GM21786 (cell line): Measurements from ENCODE around the gene ABHD12B.
A peak's percentile ranks its signal among the peaks of the same experiment; 100 is the strongest.
"Not testable (repeated sequence)": the region's sequence is repeated elsewhere in the genome, so short reads cannot be mapped to it uniquely, and the experiment has no call there.

Experiments used
- ATAC-seq: cut with Tn5 transposase; IDR thresholded peaks from one replicate; pipeline ENCODE4 v1.9.1; 2021; ENCODE audit not compliant: unreplicated experiment

Gene ABHD12B

DNA sequence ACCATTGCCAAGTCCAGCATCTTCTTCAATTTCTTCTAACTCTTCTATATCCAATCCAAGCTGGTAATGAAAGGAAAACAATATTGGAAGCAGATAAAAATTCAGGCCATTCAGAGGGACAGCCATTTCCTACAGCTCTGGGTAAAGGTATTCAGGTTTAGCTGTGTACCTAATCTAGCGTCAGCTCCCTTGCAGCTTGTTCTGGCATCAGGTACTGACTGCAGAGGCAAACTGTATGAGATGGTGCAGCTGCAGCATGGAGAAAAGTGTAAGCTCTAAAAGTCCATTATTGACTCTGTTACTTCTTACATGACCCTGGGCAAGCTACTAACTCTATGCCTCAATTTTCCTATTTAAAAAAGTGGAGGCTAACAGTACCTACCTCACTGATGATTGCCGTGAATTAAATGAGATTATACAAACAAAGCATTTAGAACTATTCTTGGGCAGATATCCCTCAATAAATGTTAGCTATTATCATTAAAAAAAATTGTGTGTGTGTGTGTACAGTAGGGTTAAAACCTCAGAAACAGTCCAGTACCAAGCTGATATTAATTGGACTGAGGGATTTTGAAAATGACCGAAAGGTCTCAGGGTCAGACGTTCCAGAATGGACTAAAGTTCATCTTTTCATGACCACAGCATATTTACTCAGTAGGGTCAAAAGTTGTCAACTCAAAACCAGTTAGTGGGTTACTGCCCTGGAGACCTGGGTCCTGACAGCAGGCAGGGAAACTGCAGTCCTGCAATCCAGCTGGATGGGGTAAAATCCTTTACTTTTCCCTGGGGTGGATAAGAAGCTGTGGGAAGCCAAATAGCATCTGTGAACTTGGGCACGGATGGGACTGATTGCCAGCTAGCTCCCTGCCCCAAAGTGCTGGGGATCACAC, 63.5 kb downstream of the ABHD12B start:
- ATAC-seq = no peak

DNA sequence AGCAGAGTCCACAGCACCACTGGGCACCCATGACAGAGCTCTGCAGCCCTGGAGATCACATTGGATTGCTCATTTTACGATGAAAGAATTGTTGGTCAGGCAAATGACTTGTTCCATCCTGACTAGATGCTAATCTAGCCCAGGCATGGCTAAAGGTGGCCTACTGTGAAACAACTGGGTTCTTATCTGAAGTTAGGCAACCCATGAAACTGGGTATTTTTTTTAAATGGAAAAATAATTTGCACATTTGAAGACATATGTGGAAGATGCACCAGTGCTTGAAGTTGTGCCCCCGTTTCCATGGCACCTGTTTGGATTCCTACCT, 64.1 kb downstream of the ABHD12B start:
- ATAC-seq = no peak

DNA sequence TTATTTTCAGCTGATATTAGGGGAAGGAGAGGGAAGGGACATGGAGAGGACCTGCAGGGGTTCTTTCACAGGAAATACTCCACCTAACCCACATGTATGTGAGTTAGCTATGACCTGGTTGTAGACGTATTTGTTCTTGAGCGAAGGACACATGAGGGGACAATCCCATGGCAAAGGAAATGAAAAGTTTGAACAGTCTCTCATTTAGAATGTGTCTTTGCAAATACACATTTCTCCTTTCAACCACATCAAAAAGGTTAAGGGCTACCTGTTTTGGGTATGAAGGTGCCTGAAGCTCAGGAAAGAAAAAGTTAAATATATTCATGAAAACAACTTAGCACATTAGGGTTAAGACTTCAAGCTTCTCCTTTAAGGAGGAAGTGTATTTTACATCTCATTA, 65.0 kb downstream of the ABHD12B start:
- ATAC-seq = no peak

DNA sequence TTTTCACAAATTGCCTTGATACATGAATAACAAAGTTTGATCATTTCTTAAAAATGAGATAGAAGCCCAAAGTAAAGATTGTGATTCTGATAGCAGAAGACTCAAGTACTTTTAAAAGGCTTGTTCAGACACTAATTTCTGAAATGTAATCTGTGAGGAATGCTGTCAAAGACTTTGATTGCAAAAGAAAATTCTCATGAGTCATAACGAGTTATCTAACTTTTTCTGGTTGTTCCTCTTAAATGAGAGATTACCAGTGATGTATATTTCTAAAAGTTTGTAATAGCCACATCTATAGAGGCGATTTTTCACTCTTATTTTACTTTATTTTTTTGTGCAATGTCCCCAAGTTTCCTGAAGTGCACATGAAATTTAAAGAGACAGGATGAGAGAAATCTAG, 65.5 kb downstream of the ABHD12B start:
- no peak for ATAC-seq

DNA sequence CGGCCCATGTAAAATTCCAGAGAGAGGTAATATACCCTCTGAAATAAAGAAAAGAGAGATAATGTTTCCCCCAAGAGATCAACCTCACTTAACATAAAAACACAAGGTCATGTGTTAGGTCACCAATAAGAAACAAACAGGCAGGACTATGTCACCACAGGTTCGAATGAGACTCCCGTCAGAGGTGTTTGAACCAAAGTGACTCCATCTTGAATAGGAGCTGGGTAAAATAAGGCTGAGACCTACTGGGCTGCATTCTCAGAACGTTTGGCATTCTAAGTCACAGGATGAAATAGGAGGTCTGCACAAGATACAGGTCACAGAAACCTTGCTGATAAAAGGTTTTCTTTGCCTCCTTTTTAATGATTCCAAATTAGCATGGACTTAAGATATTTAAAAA, 65.9 kb downstream of the ABHD12B start:
- ATAC-seq = no peak

DNA sequence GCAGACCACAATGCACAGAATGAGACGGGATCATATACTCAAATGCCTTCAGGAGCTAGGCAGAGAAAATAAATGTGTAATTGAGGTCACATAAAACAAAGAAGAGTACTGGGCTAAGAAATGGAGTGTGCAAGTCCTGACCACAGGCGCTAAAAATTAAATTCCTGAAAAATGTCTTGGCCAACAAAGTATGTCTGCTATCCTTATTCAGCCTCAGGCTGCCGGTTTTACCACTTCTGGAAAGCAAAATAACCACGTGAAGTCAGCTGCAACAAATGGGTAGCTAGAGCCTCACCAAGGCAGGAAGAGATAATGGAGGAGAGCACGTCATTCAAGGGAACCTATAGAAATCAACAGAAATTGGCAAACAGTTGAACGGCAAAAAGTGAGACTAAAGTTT, 69.3 kb downstream of the ABHD12B start:
- no peak for ATAC-seq

DNA sequence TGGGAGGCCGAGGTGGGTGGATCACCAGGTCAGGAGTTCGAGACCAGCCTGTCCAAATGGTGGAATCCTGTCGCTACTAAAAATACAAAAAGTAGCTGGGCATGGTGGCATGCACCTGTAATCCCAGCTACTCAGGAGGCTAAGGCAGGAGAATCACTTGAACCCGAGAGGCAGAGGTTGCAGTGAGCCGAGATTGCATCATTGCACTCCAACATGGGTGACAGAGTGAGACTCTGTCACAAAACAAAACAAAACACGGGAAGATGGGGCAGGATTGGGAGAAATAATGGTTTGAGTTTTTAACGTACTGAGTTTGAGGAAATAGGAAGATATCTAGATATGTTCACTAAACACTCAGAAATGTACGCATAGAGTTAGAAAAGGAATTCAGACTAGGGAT, 69.8 kb downstream of the ABHD12B start:
- ATAC-seq = not testable (repeated sequence)

DNA sequence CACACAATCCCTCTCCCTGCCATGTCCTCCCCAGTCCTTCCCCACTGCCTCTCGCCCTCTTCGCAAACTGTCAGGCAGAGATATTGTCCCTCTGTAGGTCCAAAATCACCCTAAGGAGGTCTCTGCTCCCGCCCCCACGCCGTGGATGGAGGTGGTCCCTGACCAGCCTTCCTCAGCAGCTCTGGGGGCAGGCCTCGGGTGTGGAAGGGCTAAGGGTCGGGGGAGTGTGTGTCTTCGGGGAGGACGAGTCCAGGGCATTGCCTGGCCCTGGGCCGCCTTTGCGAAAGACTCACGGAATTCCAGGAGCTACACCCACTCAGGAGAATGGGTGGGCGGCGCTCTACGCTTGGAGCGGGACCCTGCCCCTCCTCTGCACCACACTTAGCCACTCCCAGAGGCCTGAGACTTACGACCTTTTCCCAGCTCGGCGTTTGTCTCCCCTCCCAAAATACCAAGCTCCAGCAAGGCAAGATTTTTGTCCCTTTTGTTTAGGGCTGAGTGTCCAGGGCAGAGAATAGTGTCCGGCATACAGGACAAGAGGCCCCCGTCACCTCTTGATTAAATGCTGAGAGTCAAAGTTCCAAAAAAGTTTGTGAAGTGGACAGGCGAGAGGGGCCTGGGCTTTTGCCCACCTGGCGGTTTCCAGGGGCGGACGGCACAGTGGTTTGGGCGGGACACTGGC, 71.5 kb downstream of the ABHD12B start:
- no peak for ATAC-seq

DNA sequence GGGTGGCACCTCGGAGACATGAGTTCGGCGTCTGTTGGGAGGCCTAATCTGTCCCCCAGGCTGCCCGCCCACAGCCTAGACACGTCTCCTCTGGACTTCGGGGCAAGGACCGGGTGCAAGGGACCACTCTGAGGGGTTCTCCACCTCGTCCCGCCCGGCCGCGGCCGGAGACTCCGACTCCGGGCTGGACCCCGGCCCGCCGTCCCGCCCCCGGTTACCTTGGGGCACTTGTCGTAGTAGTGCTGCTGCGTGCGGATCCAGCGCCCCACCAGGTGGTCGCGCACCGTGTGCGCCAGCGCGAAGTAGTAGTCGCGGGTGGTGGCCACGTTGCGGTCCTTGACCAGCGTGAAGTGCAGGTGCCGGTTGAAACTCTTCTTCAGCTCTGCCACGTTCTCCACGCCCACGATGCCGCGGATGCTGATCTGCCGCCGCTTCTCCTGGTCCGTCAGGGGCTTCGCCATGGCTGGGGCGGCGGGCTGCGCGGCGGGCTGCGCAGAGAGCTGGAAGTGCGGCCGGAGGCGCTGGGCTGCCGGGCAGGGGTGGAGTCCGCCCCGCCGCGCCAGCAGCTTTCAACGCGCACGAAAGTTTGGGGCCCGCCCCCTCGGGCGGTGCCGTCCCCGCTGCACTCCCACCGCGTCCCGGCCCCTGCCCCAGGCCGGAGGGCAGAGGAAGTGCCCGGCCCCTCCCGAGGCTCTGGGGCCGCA, 72.2 kb downstream of the ABHD12B start, which contains the start of gene PYGL:
PYGL (minus strand) TSS at position 541 of the 704 bp plus-strand sequence; CDS start at position 461, 80 bp downstream.
- peak; percentile 73 for ATAC-seq

DNA sequence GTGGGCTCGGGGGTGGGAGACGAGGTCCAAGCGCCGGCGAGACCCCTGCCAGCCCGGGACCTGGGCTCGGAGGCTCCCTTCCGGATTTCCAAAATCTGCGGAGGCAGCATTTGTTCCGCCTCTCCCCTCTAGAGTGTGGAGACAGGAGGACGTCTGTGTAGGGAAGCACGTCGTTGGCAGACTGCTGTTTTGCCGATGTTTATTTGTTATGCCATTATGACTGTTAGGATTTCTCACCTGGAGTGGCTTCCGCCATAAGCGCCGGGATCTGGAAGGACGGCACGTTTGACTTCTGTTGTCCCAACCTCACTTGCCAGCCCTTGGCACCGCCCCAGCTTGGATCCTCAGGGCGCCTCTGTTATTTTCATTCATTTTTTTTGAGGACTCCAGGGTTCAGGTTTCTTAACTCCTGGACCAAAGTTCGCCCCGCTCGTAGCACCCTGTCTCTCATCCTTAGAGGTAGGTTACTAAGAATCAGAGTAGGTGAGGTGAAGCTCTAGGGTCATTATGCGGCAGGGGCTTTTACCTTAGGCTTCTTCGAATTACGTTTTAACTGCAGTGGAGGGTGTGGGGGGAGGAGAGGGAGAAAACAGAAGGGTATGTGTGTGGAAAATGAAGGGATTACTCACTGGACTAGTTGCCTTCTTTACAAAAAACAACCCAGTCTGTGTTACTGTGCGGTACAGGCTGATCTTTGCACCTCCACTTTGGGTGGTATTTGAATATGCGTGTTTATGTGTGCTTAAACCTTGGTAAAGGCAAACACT, 73.0 kb downstream of the ABHD12B start:
- peak; percentile 13 for ATAC-seq

DNA sequence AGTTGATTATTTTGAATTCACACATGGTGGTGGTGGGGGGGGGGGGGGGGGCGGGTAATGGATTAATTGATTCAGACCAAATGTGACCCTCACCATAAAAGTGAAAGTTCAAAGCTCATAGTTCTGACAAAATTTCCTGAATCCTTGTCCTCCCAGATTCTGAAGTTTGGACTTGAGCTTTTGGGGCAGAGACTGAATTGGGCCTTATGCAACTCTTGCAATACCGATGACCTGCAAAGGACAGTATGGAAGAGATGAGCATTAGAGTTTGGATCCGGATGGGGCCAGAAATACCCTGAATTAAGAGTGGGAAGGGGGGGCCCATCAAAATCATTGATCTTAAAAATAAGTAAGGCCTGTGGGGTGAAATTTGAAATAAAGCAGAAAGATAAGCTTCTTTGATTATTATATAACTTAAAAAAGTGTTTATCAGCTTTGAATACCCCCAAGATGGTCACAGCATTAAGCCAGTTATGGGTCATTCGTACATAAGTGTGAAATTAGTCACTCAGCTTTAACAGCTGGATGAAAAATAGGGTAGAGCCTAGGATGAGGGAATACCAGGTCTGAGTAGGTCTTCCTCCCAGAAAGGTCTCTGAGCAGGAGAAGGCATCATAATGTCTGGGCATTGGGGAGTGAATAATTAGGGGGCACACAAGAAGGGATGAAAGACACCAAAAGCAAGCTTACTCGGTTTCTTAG, 74.5 kb downstream of the ABHD12B start:
- ATAC-seq = no peak

DNA sequence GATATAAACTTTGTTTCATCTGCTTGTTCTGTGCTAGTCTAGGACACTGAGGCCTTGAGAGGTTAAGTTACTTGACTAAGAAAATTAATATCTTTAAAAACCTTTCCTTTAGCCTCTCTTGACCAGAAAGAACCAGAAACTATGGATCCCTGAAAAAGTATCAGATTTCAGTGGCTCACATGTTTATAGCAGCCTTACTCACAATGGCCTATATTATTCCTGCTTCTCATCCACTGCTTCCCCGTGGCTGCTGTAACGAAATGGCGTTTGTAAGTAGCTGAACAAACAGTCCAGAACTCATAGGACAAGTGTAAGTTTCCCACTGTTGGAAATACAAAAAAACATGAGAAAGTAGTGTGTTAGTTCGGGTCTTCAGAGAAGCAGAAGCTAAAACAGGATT, 75.6 kb downstream of the ABHD12B start:
- no peak for ATAC-seq

DNA sequence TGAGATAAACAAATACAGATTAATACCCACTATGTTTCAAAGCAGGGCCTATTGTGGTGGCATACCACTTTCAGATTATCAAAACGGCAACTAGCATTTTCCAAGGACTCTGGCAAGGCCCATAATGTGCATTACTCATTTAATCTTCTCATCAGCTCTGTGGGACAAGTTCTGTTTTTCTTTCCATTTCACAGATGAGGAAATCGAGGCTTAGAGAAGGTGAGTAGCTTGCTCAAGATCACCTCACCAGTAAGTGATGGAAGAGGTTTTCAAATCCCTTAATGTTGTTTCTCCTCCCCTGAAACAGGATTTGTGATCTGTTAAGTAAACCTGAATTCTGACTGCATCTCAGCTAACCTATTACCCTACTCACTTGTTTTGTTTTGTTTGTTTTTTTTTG, 76.4 kb downstream of the ABHD12B start:
- ATAC-seq = no peak

DNA sequence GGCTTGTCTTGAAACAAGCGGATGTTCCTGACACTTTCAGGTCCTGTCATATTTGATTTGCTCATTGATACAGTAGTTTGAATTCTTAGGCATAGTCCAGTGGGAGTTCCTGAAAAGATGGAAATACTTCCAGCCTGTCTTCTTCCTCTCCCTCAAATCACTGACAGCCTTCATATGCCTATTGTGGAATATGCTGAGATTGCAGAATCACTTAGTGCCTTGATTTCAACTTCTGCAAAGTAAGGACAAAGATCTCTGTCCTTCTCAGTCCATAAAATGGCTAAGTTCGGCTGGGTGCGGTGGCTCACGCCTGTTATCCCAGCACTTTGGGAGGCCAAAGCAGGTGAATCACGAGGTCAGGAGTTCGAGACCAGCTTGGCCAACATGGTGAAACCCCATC, 79.2 kb downstream of the ABHD12B start:
- ATAC-seq = no peak

DNA sequence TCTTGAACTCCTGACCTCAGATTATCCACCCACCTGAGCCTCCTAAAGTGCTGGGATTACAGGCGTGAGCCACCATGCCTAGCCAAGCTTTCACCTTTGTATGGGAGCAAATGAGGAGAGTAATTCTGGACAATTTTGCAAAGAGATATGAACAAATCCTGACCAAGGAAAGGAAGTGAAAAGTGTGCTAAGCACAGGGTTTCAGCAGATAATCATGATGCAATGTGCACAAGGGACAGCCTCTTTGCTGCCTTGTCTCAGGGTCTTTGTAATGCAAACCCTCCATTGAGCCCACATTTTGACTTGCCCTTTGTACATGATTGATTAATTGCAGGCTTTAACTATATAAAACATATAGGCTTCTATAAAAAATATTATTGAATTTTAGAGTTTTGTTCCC, 81.6 kb downstream of the ABHD12B start:
- ATAC-seq = no peak
